ENCODE measurements around the gene KBTBD2.

GRCh38 chr7:32868116-32868515 is 23.4 kb downstream of the KBTBD2 start:
- TF ChIP-seq CTCF (IDR thresholded peaks at IDR 0.05) (no peak), POLR2A (IDR thresholded peaks at IDR 0.05) (no peak)
